C4-2B (cell line): ENCODE results near the gene EFCAB13.

Source experiments
- ZFX ChIP-seq: fragments of 450-650 bp; IDR thresholded peaks from 2 replicates; pipeline ENCODE4 v1.6.1; 2017
- TF ChIP-seq, protein P1 (sequence below): fragments of 450-650 bp; conservative IDR thresholded peaks from 2 replicates; pipeline ENCODE4 v1.5.1; 2017; ENCODE audit warnings: mild to moderate bottlenecking

DNA sequence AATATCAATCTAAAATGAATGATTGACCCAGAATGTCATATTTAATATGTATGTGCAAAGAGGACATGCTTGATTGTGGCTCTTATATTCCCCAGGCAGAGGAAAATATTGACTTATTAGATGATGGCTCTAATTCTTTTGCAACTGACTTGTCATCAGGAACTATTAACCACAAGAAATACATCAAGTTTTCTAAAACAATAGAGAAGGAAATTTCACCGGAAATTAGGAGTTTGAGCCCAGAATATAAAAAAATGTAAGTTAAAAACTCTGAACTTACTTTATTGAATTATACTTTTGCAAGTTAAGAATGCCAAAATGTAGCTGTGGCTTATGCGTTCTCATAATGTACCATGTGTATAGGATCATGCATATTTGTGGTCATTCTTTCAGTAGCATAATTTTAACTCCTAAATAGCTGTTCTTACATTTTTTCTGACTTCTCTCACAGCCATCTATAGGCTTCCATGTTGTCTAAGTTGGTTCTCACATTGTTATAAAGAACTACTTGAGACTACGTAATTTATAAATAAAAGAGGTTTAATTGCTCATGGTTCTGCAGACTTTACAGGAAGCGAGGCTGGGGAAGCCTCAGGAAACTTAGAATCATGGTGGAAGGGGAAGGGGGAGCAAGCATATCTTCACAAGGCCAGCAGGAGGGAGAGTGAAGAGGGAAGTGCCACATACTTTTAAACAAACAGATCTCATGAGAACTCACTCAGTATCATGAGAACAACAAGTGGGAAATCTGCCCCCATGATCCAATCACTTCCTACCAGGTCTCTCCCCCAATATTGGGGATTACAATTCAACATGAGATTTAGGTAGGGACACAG is 11.6 kb downstream of the EFCAB13 start:
- TF ChIP-seq, protein P1, sequence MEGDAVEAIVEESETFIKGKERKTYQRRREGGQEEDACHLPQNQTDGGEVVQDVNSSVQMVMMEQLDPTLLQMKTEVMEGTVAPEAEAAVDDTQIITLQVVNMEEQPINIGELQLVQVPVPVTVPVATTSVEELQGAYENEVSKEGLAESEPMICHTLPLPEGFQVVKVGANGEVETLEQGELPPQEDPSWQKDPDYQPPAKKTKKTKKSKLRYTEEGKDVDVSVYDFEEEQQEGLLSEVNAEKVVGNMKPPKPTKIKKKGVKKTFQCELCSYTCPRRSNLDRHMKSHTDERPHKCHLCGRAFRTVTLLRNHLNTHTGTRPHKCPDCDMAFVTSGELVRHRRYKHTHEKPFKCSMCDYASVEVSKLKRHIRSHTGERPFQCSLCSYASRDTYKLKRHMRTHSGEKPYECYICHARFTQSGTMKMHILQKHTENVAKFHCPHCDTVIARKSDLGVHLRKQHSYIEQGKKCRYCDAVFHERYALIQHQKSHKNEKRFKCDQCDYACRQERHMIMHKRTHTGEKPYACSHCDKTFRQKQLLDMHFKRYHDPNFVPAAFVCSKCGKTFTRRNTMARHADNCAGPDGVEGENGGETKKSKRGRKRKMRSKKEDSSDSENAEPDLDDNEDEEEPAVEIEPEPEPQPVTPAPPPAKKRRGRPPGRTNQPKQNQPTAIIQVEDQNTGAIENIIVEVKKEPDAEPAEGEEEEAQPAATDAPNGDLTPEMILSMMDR = no peak
- TF ChIP-seq ZFX = no peak
